H54 (cell line): ENCODE measurements around the gene C2orf80.
A peak's percentile ranks its signal among the peaks of the same experiment; 100 is the strongest.
"Not testable (repeated sequence)": the region's sequence is repeated elsewhere in the genome, so short reads cannot be mapped to it uniquely, and the experiment has no call there.

Experiments
- DNase-seq: peaks from one replicate; pipeline ENCODE4 v3.0.0; 2011; ENCODE audit warnings: low spot score, mixed read lengths; ENCODE audit not compliant: insufficient read length
- FAIRE-seq: peaks from 3 replicates; lab custom pipeline; 2011; peaks lifted over from hg19 to GRCh38; lab: Jason Lieb, UNC
- POLR2A ChIP-seq: IDR thresholded peaks from 2 replicates; pipeline ENCODE4 v1.6.1; 2011; ENCODE audit warnings: low read depth, mild to moderate bottlenecking, low read length

C2orf80 gene

DNA sequence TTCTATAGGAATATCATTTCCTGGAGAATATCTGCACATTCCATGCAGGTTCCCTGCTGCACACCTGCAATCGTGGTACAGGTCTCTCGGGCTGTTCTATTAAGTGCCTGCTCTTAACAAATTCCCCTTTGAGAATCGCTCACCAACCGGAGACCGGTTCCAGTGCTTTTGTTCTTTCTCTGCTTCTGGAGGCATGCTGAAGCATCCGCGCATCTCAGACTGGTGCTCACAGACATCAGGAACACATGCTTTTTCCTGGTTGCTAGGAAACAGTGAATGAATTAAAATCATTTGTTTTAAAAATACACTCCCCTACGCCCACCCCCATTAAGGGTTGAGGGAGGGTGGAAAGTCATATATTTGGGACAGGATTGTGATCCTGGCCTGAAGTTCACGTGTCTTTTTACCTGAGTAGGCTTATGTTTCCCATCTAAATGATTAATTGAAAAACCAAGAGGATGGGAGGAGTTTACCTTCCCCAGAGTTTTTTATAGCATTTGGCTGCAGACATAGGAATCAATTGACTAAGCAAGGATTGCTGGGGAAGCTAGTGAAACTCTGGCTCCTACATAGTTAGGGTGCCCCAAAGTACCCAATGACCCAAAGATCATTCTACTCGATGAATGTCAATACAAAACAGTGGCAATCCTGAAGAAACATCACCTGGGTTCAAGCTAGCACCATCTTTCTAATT lies at the start of gene C2orf80:
C2orf80 (minus strand) TSS at position 221 of the 694 bp plus-strand sequence. CDS start 3,044 bp downstream, outside the sequence.
- TF ChIP-seq POLR2A: no peak
- no peak for FAIRE-seq
- no peak for DNase-seq

DNA sequence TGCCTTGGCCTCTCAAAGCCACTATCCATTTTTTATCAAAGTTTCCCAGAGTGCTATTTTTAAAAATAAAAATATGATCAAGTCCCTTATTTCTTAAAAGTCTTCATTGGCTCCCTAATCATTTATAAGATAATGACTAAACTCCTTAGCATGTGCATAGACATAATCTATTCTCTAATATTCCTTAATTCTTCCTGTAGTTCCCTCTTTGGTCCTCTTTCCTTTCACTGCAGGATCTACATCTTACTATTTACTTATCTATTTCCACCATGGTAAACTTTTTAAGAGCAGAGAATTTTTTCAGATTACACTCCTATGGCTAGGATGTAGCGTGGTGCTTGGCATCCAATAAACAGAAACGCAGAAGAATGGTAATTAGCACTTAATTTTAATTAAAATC lies 46.0 kb upstream of the C2orf80 start:
- FAIRE-seq (no peak), DNase-seq (no peak)
- TF ChIP-seq POLR2A: no peak

GRCh38 chr2:208234786-208235185 lies 45.0 kb upstream of the C2orf80 start:
- TF ChIP-seq POLR2A: no peak
- DNase-seq (no peak), FAIRE-seq (no peak)

DNA sequence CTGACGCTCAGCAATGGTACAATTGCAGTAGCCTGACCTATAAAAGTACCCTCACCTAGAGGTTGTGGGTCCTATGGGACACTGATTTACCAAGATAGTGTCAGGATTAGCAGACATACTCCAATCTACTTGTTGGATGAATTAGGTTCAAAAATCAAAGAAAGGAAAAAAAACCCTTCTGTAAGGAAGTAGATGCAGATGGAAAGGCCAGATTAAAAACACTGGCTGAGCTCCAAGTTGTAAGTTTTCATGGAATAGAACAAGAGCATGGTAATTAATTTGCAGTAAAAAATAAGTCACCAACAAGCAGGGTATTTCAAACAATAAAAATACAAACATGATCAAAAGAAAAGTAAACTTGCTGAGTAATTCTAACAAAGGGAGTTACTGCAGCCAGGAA lies 38.6 kb upstream of the C2orf80 start:
- DNase-seq (no peak), FAIRE-seq (no peak)
- no peak for TF ChIP-seq POLR2A

GRCh38 chr2:208227581-208228232 lies 37.9 kb upstream of the C2orf80 start:
- FAIRE-seq: no peak
- DNase-seq: no peak
- no peak for TF ChIP-seq POLR2A

DNA sequence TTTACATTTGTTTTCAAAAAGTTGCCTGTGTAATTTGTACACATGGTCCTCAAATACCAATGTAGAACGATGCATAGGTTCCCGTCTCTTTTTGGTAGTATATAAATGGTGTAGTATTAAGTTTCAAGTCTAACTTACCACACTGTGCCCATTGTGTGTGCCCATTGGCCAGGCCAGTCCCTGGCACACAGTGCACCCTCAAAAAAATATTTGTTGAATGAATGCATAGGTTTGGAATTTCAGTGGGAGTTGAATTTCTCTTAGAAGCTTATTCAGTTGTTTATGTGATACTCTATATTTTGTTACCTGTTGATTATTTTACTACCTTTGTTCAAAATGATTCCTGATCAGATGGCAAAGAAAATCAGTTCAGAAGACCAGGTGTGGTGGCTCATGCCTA lies 35.0 kb upstream of the C2orf80 start:
- DNase-seq (peak; percentile 25), FAIRE-seq (no peak)
- no peak for TF ChIP-seq POLR2A

DNA sequence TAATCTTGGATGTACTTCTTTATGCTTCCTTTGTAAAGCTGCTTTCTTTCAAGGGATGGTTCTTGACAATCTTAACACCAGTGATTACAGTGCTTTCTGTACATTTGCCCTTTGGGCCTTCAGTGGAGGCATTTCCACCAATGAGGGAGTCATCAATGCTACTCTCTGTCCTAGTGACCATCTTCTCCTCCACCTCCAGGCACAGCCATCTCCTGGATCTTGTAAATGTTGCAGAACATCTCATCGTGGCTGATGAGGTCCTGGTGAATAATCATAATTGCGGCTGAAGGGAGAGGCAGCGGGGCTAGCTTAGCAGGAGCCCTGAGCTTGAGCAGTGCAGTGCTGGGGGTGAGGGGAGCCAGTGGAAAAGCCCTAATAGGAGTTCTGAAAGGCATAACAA lies 32.5 kb upstream of the C2orf80 start:
- no peak for TF ChIP-seq POLR2A
- FAIRE-seq (no peak), DNase-seq (peak; percentile 8)

DNA sequence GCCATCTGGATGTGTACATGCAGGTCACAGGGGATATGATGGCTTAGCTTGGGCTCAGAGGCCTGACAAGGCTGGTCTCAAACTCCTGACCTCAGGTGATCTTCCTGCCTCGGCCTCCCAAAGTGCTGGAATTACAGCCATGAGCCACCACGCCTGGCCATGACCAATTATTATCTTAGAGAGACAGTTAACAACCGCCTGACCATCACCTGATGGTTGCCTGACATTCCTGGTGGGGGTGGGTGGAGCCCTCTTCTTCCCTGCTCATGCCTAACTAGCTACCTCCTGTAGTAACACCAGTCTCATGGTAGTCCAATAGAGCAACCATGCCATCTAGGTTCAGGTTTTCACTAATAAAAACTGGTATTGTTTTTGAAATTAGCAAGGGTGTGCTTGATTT lies 32.0 kb upstream of the C2orf80 start:
- not testable (repeated sequence) for FAIRE-seq, DNase-seq

GRCh38 chr2:208210688-208211451 lies 21.0 kb upstream of the C2orf80 start:
- FAIRE-seq (no peak), DNase-seq (no peak)
- TF ChIP-seq POLR2A: no peak

DNA sequence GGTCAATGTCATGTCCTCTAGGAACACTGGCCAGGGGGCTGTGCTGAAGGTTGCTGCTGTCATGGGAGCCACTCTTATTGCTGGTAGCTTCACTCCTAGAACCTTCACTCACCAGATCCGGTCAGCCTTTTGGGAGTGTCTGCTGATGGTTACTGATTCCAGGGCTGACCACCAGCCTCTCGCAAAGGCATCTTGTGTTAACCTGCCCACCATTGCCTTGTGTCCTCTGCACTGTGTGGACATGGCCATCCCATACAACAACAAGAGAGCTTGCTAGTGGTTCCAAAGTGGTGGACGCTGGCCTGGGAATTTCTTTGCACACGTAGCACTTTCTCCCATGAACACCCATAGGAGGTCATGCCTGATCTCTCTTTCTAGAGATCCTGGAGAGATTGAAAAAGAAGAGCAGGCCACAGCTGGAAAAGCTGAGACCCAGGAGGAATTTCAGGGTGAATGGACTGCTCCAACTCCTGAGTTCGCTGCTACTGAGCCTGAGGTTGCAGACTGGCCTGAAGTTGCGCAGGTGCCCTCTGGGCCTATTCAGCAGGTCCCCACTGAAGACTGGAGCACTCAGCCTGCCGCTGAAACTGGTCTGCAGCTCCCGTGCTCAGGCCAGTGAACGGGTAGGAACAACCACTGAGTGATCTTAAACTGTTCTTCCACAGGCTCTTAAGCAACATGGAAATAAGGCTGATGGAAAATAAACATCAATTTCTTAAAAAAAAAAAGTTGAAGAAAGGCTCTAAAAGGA lies 18.7 kb upstream of the C2orf80 start:
- no peak for FAIRE-seq
- DNase-seq: no peak
- no peak for TF ChIP-seq POLR2A

GRCh38 chr2:208207769-208208168 lies 17.9 kb upstream of the C2orf80 start:
- no peak for DNase-seq
- no peak for FAIRE-seq
- no peak for TF ChIP-seq POLR2A

DNA sequence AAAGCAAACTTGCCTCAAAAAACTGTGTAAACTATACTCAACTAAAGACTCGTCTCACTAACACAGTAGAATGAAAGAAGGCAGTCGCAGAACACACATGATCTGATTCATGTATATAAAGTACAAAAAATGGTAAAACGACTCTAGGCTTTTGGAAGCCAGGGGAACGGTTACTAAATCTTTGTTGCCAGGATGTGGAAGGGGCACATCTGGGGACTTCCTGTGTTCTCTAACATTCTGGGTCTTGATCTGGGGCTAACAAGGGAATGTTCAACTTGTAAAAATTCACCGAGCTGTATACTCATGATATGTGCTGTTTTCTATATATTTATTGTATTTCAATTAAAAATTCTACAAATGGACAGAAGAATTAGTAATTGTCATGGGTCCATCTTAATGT lies 14.3 kb upstream of the C2orf80 start:
- FAIRE-seq: no peak
- no peak for TF ChIP-seq POLR2A
- DNase-seq: no peak

- no peak for DNase-seq
- TF ChIP-seq POLR2A: no peak
- FAIRE-seq: no peak
Measured at GRCh38 chr2:208195531-208195930, 5.7 kb upstream of the C2orf80 start.
